GM21529 (cell line): ENCODE measurements around the gene RDH5.
A peak's percentile ranks its signal among the peaks of the same experiment; 100 is the strongest.

Source experiments
- ATAC-seq: cut with Tn5 transposase; IDR thresholded peaks from one replicate; pipeline ENCODE4 v1.9.1; 2021; ENCODE audit not compliant: unreplicated experiment

The RDH5 gene

GRCh38 chr12:55711786-55712553, 8.2 kb upstream of the RDH5 start:
- ATAC-seq: no peak

GRCh38 chr12:55712700-55713415, 7.3 kb upstream of the RDH5 start:
- no peak for ATAC-seq

- ATAC-seq: no peak
Observed at GRCh38 chr12:55713721-55714120, 6.5 kb upstream of the RDH5 start.

GRCh38 chr12:55715169-55715764, 4.9 kb upstream of the RDH5 start:
- no peak for ATAC-seq

- ATAC-seq: peak; percentile 92
Observed at GRCh38 chr12:55715833-55716581, 4.2 kb upstream of the RDH5 start, which contains the start of gene BLOC1S1. BLOC1S1 (plus strand) TSS chr12:55716046; CDS start chr12:55716052, 6 bp downstream.

GRCh38 chr12:55716582-55716957, 3.6 kb upstream of the RDH5 start:
- ATAC-seq: no peak

- no peak for ATAC-seq
Observed at GRCh38 chr12:55717011-55718007, 2.9 kb upstream of the RDH5 start.

- ATAC-seq: no peak
Observed at GRCh38 chr12:55718015-55718414, 2.2 kb upstream of the RDH5 start.

GRCh38 chr12:55718624-55719275, 1.4 kb upstream of the RDH5 start:
- ATAC-seq: no peak

- no peak for ATAC-seq
Observed at GRCh38 chr12:55719371-55719770, 822 bp upstream of the RDH5 start.

- ATAC-seq: no peak
Observed at GRCh38 chr12:55720894-55721444, 776 bp downstream of the RDH5 start.

- ATAC-seq: no peak
Observed at GRCh38 chr12:55721601-55722213, 1.5 kb downstream of the RDH5 start.

GRCh38 chr12:55722948-55723347, 2.8 kb downstream of the RDH5 start:
- ATAC-seq: no peak

GRCh38 chr12:55723516-55724225, 3.5 kb downstream of the RDH5 start:
- no peak for ATAC-seq

- ATAC-seq: peak; percentile 32
Observed at GRCh38 chr12:55724226-55724939, 4.2 kb downstream of the RDH5 start.

GRCh38 chr12:55724940-55725309, 4.7 kb downstream of the RDH5 start:
- no peak for ATAC-seq

GRCh38 chr12:55725556-55725955, 5.4 kb downstream of the RDH5 start:
- ATAC-seq: no peak

- ATAC-seq: no peak
Observed at GRCh38 chr12:55726971-55727370, 6.8 kb downstream of the RDH5 start.
